ENCODE measurements around the gene RANBP10.

DNA sequence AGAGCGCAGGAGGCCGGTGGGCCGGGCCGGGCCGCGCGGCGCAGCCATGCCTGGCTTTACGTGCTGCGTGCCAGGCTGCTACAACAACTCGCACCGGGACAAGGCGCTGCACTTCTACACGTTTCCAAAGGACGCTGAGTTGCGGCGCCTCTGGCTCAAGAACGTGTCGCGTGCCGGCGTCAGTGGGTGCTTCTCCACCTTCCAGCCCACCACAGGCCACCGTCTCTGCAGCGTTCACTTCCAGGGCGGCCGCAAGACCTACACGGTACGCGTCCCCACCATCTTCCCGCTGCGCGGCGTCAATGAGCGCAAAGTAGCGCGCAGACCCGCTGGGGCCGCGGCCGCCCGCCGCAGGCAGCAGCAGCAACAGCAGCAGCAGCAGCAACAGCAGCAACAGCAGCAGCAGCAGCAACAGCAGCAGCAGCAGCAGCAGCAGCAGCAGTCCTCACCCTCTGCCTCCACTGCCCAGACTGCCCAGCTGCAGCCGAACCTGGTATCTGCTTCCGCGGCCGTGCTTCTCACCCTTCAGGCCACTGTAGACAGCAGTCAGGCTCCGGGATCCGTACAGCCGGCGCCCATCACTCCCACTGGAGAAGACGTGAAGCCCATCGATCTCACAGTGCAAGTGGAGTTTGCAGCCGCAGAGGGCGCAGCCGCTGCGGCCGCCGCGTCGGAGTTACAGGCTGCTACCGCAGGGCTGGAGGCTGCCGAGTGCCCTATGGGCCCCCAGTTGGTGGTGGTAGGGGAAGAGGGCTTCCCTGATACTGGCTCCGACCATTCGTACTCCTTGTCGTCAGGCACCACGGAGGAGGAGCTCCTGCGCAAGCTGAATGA, 36.4 kb upstream of the RANBP10 start:
- TF ChIP-seq, protein P1, sequence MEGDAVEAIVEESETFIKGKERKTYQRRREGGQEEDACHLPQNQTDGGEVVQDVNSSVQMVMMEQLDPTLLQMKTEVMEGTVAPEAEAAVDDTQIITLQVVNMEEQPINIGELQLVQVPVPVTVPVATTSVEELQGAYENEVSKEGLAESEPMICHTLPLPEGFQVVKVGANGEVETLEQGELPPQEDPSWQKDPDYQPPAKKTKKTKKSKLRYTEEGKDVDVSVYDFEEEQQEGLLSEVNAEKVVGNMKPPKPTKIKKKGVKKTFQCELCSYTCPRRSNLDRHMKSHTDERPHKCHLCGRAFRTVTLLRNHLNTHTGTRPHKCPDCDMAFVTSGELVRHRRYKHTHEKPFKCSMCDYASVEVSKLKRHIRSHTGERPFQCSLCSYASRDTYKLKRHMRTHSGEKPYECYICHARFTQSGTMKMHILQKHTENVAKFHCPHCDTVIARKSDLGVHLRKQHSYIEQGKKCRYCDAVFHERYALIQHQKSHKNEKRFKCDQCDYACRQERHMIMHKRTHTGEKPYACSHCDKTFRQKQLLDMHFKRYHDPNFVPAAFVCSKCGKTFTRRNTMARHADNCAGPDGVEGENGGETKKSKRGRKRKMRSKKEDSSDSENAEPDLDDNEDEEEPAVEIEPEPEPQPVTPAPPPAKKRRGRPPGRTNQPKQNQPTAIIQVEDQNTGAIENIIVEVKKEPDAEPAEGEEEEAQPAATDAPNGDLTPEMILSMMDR (IDR thresholded peaks at IDR 0.05): no peak
- TF ChIP-seq ZFX (IDR thresholded peaks at IDR 0.05; ENCODE audit: borderline replicate concordance): no peak

Measured in 22Rv1 (cell line).